ENCODE data around the gene WIPI1.
"Not testable (repeated sequence)": the region's sequence is repeated elsewhere in the genome, so short reads cannot be mapped to it uniquely, and the experiment has no call there.

WIPI1 gene

GRCh38 chr17:68377771-68378267 lies 79.5 kb downstream of the WIPI1 start:
- no peak for DNase-seq
- peaks cover 34% of the 10 kb centered on the region for H3K27me3 Mint-ChIP-seq
- H3K4me3 Mint-ChIP-seq, result no peak overlapping the region
- H3K36me3 Mint-ChIP-seq, result no peaks in the 10 kb centered on the region
- H3K4me1 Mint-ChIP-seq, result peaks cover 7% of the 10 kb centered on the region
- no peak overlapping the region for H3K27ac Mint-ChIP-seq
- CTCF ChIA-PET, result no interaction called here
- H3K9me3 Mint-ChIP-seq, result no peaks in the 10 kb centered on the region

DNA sequence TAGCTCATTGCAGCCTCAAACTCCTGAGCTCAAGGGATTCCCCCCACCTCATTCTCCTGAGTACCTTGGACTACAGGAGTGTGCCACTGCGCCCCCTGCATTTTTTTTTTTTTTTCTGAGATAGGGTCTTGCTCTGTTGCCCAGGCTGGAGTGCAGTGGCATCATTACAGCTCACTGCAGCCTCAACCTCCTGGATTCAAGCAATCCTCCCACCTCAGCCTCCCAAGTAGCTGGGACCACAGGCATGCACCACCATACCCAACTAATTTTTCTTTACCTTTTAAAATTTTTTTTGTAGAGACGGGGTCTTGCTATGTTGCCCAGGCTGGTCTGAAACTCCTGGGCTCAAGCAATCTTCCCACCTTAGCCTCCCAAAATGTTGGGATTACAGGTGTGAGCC lies 81.1 kb downstream of the WIPI1 start:
- DNase-seq, H3K36me3 Mint-ChIP-seq, H3K27ac Mint-ChIP-seq, H3K9me3 Mint-ChIP-seq, H3K4me3 Mint-ChIP-seq, H3K4me1 Mint-ChIP-seq: not testable (repeated sequence)
- CTCF ChIA-PET, result interaction anchor here (1.1 to 1.2 kb wide), 2 partner anchors 23 to 113 kb away, joined by 3 to 5 read pairs; no protein-coding TSS in a partner anchor
- peaks cover 34% of the 10 kb centered on the region for H3K27me3 Mint-ChIP-seq

- Mint-ChIP-seq H3K27ac (no peak overlapping the region), H3K27me3 (peaks cover 34% of the 10 kb centered on the region), H3K4me1 (no peaks in the 10 kb centered on the region), H3K9me3 (no peaks in the 10 kb centered on the region), H3K36me3 (peaks cover 3% of the 10 kb centered on the region), H3K4me3 (no peak overlapping the region)
- no peak for DNase-seq
- CTCF ChIA-PET, result interaction anchor here (1.2 kb wide), 1 partner anchor 24 kb away, joined by 5 read pairs; no protein-coding TSS in a partner anchor
Observed at GRCh38 chr17:68375566-68375965, 81.7 kb downstream of the WIPI1 start.
